ENCODE results near the gene SART3. TPM values are rescaled to one million over a fixed set of nuclear protein-coding genes. Genes with fewer than 3 reads are reported as not detected.

The SART3 gene
- total and polyA plus RNA-seq, 10 of the 15 experiments (the other 5 are each of a cell fraction or from before 2014, with no cell fraction given): 8.8 to 179 (median 54.9) TPM

DNA sequence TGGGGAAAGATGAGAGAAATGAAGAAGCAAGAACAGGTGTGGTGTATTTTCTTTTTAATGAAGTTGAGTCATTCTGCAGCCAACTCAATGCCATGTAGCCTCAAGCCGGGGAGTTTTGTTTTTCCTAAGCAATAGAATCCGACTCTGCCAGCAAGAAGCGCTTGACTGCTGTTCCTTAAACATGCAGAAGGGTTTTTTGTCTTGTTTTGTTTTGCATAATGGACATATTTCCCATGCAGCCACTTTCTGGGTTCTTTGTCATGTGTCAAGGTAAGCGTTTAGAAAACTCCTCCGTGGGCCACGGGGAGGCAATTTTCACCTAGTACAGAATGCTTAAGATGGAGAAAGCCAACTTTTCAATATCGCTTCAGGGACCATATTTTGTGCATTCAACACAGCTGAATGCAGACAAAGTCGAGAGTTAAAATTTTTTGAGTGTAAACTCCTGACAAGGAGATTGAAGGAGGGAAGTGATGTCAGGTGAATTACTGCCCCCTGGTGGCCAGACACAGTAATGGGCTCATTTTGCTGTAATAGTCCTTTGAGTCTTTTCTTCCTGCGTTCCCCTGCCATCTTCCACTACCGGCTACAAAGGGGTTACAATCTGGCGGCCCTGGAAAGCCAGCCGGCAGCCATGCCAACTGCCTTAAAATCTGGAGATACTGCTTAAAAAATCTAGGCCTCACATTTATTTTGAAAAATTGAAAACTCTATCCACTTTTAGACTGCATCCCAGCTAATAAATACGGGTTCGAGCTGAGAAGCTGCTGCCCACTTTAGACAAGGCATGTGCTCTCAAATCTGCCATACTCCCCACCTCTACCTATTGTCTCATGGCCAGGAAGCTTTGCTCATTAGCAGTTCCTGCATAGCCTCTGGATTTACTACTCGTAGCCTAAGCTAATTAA lies 49.1 kb downstream of the SART3 start:
- intact Hi-C loops (cut with micrococcal nuclease; ENCODE audit: unreplicated experiment): loop anchor here (1.0 to 10.0 kb wide), 6 partner anchors 55 to 595 kb away; no protein-coding TSS in a partner anchor
- peak overlapping the region; percentile 87 for H3K4me2 ChIP-seq (ENCODE audit: control insufficient read depth, insufficient read depth)
- DNase-seq (ENCODE audit: low read depth, low spot score): peak; percentile 78
- no TSS peak for BruUV-seq (replicated peaks)
- H3K27me3 ChIP-seq (replicated peaks in 1 of 2; ENCODE audit: control insufficient read depth in 2 of 2, insufficient read depth in 2 of 2, low read length in 1 of 2): no peaks in the 10 kb centered on the region
- FAIRE-seq: peak; percentile 64
- H3K27ac ChIP-seq (ENCODE audit: control insufficient read depth, insufficient read depth): peak overlapping the region; percentile 57
- H3K4me3 ChIP-seq: peak overlapping the region; percentile 42; the same call in 1 of the 2 replicates
- RAD21 ChIA-PET (ENCODE audit: unreplicated experiment): interaction anchor here (0.7 to 2.1 kb wide), 13 partner anchors 20 to 593 kb away, joined by 3 to 11 read pairs (median 3); partner anchors contain the start of gene ISCU
- SMC1A ChIA-PET (ENCODE audit: uncharacterized antibody, unreplicated experiment): interaction anchor here (0.6 to 2.8 kb wide), 30 partner anchors 11 to 594 kb away, joined by 3 to 26 read pairs (median 4); no protein-coding TSS in a partner anchor
- H2AFZ ChIP-seq (ENCODE audit: control insufficient read depth, low read depth, low read length): peak overlapping the region; percentile 82
- no peaks in the 10 kb centered on the region for H4K20me1 ChIP-seq (ENCODE audit: control insufficient read depth, insufficient read depth)
- peak; percentile 42 for ATAC-seq
- H3K9me3 ChIP-seq (replicated peaks; ENCODE audit: control insufficient read depth, insufficient read depth, low read length): no peaks in the 10 kb centered on the region
- CTCF ChIA-PET: interaction anchor here (0.6 to 3.4 kb wide), 44 partner anchors 12 to 753 kb away, joined by 3 to 21 read pairs (median 3); partner anchors contain the start of genes ISCU and SART3
- POLR2A ChIA-PET: interaction anchor here (0.6 to 1.2 kb wide), 5 partner anchors 28 to 410 kb away, joined by 3 to 6 read pairs (median 4); partner anchors contain the start of gene ISCU
- H3K4me1 ChIP-seq (ENCODE audit: control insufficient read depth, insufficient read depth, low read length): peaks cover 28% of the 10 kb centered on the region
- peak overlapping the region; percentile 60 for H3K9ac ChIP-seq (ENCODE audit: control insufficient read depth, insufficient read depth, low read length)
- in situ Hi-C loops (cut with MboI): loop anchor here (25.0 kb wide), 1 partner anchor 825 kb away; the partner anchor contains the start of gene PWP1
- 4% methylated on average over 15 of the region's 15 CpGs for WGBS (ENCODE audit: insufficient coverage, insufficient replicate concordance, low lambda C conversion rate, missing lambda C conversion rate)
- no peaks in the 10 kb centered on the region for H3K36me3 ChIP-seq (ENCODE audit: control insufficient read depth in 2 of 2, insufficient read depth in 2 of 2, low read length in 1 of 2)
- H3K79me2 ChIP-seq (ENCODE audit: control insufficient read depth, insufficient read depth, low read length): peaks cover 16% of the 10 kb centered on the region
- TF ChIP-seq SP1 (IDR thresholded peaks at IDR 0.05; ENCODE audit: low read depth, low read length): no peak
- no peak for TF ChIP-seq ZNF24 (IDR thresholded peaks at IDR 0.05)
- TF ChIP-seq SMAD1 (IDR thresholded peaks at IDR 0.05; ENCODE audit: low read depth, partially characterized antibody): no peak
- TF ChIP-seq, protein P1, sequence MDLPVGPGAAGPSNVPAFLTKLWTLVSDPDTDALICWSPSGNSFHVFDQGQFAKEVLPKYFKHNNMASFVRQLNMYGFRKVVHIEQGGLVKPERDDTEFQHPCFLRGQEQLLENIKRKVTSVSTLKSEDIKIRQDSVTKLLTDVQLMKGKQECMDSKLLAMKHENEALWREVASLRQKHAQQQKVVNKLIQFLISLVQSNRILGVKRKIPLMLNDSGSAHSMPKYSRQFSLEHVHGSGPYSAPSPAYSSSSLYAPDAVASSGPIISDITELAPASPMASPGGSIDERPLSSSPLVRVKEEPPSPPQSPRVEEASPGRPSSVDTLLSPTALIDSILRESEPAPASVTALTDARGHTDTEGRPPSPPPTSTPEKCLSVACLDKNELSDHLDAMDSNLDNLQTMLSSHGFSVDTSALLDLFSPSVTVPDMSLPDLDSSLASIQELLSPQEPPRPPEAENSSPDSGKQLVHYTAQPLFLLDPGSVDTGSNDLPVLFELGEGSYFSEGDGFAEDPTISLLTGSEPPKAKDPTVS (IDR thresholded peaks at IDR 0.05; ENCODE audit: low read depth, low read length): no peak
- no peak for TF ChIP-seq FOXK2 (IDR thresholded peaks at IDR 0.05)
- no peak for TF ChIP-seq MEF2A (IDR thresholded peaks at IDR 0.05; ENCODE audit: insufficient read depth, low read depth, low read length)
- TF ChIP-seq, protein P2, sequence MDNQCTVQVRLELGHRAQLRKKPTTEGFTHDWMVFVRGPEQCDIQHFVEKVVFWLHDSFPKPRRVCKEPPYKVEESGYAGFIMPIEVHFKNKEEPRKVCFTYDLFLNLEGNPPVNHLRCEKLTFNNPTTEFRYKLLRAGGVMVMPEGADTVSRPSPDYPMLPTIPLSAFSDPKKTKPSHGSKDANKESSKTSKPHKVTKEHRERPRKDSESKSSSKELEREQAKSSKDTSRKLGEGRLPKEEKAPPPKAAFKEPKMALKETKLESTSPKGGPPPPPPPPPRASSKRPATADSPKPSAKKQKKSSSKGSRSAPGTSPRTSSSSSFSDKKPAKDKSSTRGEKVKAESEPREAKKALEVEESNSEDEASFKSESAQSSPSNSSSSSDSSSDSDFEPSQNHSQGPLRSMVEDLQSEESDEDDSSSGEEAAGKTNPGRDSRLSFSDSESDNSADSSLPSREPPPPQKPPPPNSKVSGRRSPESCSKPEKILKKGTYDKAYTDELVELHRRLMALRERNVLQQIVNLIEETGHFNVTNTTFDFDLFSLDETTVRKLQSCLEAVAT (IDR thresholded peaks at IDR 0.05): no peak
- no peak for TF ChIP-seq MYC (IDR thresholded peaks at IDR 0.05; ENCODE audit: insufficient read depth, insufficient read length, insufficient replicate concordance, low read length, severe bottlenecking)
- no peak for TF ChIP-seq ZNF274 (IDR thresholded peaks at IDR 0.05; ENCODE audit: insufficient read depth, insufficient read length)
- TF ChIP-seq E2F8 (IDR thresholded peaks at IDR 0.05; ENCODE audit: low read depth, partially characterized antibody): no peak
- peak; percentile 47; the same call in 1 of the 2 replicates for TF ChIP-seq SPI1 (IDR thresholded peaks at IDR 0.05; ENCODE audit: borderline replicate concordance, insufficient read depth, low read depth, low read length)
- no peak for TF ChIP-seq TBL1XR1 (IDR thresholded peaks at IDR 0.05; ENCODE audit: low read depth, low read length)
- TF ChIP-seq SREBF2 (IDR thresholded peaks at IDR 0.05; ENCODE audit: low read length): no peak
- TF ChIP-seq HCFC1 (IDR thresholded peaks at IDR 0.05; ENCODE audit: low read length): no peak
- TF ChIP-seq SREBF1 (IDR thresholded peaks at IDR 0.05; ENCODE audit: low read length): no peak
- TF ChIP-seq MEF2B (IDR thresholded peaks at IDR 0.05; ENCODE audit: partially characterized antibody, poor library complexity, severe bottlenecking): no peak
- TF ChIP-seq CEBPB (IDR thresholded peaks at IDR 0.05; ENCODE audit: borderline replicate concordance in 1 of 2, low read depth in 2 of 2, low read length in 2 of 2): no peak

Measured in GM12878 (cell line).